Measurements from ENCODE around the gene APAF1. TPM values are rescaled to one million over a fixed set of nuclear protein-coding genes. Genes with fewer than 3 reads are reported as not detected.

APAF1 gene
- total RNA-seq, 1 experiment from 2014 or later, result 19.3 TPM

GRCh38 chr12:98678946-98679610, 34.0 kb downstream of the APAF1 start (continued):
- no peak for TF ChIP-seq SOX15 (CRISPR knock-in tag; IDR thresholded peaks at IDR 0.05)
- no peak for TF ChIP-seq ETV6 (CRISPR knock-in tag; IDR thresholded peaks at IDR 0.05)
- TF ChIP-seq ZBTB43 (CRISPR knock-in tag; IDR thresholded peaks at IDR 0.05), result no peak
- TF ChIP-seq FOXP1 (CRISPR knock-in tag; IDR thresholded peaks at IDR 0.05; ENCODE audit: borderline replicate concordance), result no peak
- TF ChIP-seq GRHL2 (CRISPR knock-in tag; IDR thresholded peaks at IDR 0.05; ENCODE audit: insufficient replicate concordance, severe bottlenecking), result no peak
- TF ChIP-seq, protein P1, sequence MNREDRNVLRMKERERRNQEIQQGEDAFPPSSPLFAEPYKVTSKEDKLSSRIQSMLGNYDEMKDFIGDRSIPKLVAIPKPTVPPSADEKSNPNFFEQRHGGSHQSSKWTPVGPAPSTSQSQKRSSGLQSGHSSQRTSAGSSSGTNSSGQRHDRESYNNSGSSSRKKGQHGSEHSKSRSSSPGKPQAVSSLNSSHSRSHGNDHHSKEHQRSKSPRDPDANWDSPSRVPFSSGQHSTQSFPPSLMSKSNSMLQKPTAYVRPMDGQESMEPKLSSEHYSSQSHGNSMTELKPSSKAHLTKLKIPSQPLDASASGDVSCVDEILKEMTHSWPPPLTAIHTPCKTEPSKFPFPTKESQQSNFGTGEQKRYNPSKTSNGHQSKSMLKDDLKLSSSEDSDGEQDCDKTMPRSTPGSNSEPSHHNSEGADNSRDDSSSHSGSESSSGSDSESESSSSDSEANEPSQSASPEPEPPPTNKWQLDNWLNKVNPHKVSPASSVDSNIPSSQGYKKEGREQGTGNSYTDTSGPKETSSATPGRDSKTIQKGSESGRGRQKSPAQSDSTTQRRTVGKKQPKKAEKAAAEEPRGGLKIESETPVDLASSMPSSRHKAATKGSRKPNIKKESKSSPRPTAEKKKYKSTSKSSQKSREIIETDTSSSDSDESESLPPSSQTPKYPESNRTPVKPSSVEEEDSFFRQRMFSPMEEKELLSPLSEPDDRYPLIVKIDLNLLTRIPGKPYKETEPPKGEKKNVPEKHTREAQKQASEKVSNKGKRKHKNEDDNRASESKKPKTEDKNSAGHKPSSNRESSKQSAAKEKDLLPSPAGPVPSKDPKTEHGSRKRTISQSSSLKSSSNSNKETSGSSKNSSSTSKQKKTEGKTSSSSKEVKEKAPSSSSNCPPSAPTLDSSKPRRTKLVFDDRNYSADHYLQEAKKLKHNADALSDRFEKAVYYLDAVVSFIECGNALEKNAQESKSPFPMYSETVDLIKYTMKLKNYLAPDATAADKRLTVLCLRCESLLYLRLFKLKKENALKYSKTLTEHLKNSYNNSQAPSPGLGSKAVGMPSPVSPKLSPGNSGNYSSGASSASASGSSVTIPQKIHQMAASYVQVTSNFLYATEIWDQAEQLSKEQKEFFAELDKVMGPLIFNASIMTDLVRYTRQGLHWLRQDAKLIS (CRISPR knock-in tag; IDR thresholded peaks at IDR 0.05; ENCODE audit: borderline replicate concordance), result no peak
- no peak for TF ChIP-seq JUN (CRISPR knock-in tag; IDR thresholded peaks at IDR 0.05)
- no peak for TF ChIP-seq USF1 (CRISPR knock-in tag; IDR thresholded peaks at IDR 0.05)
- TF ChIP-seq ELF4 (CRISPR knock-in tag; IDR thresholded peaks at IDR 0.05; ENCODE audit: low read depth), result no peak
- no peak for TF ChIP-seq SMAD3 (CRISPR knock-in tag; IDR thresholded peaks at IDR 0.05; ENCODE audit: borderline replicate concordance)
- TF ChIP-seq IRF2 (CRISPR knock-in tag; IDR thresholded peaks at IDR 0.05; ENCODE audit: borderline replicate concordance, low read depth), result no peak
- TF ChIP-seq SP1 (CRISPR knock-in tag; conservative IDR thresholded peaks at IDR 0.05), result no peak

GRCh38 chr12:98679611-98680005, 34.5 kb downstream of the APAF1 start:
- no peak overlapping the region for H3K4me3 Mint-ChIP-seq
- no peak for TF ChIP-seq AR (CRISPR knock-in tag; IDR thresholded peaks at IDR 0.05)
- TF ChIP-seq ZNF281 (CRISPR knock-in tag; IDR thresholded peaks at IDR 0.05), result no peak
- TF ChIP-seq ZNF416 (CRISPR knock-in tag; IDR thresholded peaks at IDR 0.05), result no peak
- no peak for TF ChIP-seq ZNF396 (CRISPR knock-in tag; IDR thresholded peaks at IDR 0.05; ENCODE audit: borderline replicate concordance)
- no peak for TF ChIP-seq KAT7 (CRISPR knock-in tag; IDR thresholded peaks at IDR 0.05; ENCODE audit: borderline replicate concordance)
- no peak for TF ChIP-seq GRHL2 (CRISPR knock-in tag; IDR thresholded peaks at IDR 0.05; ENCODE audit: insufficient replicate concordance, severe bottlenecking)
- no peak for TF ChIP-seq ZNF263 (CRISPR knock-in tag; IDR thresholded peaks at IDR 0.05; ENCODE audit: low read depth)
- DNase-seq (ENCODE audit: low spot score) (no peak), ATAC-seq (no peak)
- CTCF ChIA-PET, result interaction anchor here (0.6 to 2.2 kb wide), 5 partner anchors 113 to 324 kb away, joined by 3 to 10 read pairs (median 4); no protein-coding TSS in a partner anchor
- no peak overlapping the region for H3K27ac Mint-ChIP-seq
- H3K27me3 Mint-ChIP-seq (ENCODE audit: low read depth), result no peaks in the 10 kb centered on the region
- POLR2A ChIA-PET, result no interaction called here
- no peaks in the 10 kb centered on the region for H3K9me3 Mint-ChIP-seq
- no peaks in the 10 kb centered on the region for H3K4me1 Mint-ChIP-seq
- H3K36me3 Mint-ChIP-seq, result peaks cover 33% of the 10 kb centered on the region
